Measurements from ENCODE around the gene RXRA.

RXRA gene

DNA sequence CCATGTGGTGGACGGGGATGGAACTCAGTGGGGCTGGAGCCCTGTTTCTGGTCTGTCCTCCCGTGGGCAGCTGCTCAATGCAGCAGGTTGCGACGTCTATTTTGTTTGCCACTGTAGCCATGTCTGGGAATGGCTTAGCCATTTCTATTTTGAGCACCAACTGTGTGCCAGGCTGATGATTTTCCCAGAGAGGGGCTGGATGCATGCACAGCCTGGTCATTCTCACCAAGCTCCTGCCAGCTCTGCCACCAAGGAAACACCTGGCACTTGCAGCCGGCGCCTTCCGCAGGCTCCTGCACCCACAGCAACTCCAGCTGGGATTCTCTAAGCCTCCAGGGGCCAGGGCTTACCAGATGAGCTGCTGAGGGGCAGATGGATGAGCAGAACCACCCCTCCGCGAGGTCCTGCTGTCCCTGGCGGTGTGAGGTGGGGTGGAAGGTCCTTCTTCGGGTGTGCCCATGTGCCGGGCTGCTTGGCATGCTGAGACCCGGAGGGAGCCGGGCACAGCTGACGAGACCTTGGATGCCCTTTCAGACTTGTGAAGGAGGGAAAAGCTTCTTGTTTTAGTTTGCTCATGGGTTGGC lies 151.2 kb downstream of the RXRA start:
- no peak for DNase-seq

DNA sequence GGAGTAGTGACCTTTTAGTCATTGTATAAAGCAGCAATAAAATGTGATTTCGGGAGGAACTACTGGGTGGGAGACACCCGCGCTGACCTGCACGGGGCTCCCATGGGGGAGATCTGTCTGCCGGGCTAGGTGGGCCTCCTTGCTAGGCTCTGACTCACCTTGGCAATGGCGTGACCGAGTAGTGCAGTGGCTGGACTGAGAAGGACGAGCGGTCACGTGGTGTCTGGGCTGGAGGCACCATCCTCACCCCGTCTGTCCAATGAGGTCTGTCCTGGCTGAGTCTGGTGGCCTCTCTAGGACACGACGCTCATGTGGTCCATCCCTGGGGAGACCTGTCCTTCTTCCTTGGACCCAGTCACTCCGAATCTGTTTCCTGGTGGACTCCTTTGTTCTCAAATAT lies 151.7 kb downstream of the RXRA start:
- DNase-seq: no peak

DNA sequence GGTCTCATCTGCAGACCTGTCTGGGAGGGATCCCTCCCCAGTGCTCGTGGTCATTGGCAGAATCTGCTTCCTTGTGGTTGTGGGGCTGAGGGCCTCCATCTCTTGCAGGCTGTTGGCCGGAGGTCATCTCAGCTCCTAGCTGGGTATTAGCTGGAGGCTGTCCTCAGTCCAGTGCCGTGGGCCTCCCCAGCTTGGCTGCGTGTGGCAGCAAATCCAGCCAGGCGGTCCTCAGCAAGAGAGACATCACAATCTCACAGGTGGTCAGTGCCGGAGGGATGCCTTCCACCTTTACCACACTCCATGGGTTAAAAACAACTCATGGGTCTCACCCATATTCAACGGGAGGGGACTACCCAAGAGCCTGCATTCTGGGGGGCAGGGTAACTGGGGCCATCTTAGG lies 155.5 kb downstream of the RXRA start:
- DNase-seq: no peak

DNA sequence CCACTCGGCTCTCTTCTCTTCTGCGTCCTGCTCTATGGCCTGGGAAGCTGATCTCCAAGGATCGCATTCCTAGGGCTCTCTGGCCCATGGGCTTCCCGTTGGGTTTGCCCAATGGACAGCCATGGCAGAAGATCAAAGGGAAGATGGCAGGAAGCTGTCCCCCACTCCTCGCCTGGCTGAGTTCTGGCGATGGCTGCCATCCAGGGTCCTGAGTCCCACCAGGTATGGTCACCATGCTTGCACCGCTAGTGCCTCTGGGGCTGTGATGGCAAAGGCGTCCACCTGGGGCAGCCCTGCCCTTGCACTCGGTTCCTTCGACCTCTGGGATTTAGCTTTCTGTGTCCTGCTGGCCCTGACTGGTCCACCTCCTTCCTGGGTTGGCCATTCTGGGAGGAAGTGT lies 156.0 kb downstream of the RXRA start:
- no peak for DNase-seq

DNA sequence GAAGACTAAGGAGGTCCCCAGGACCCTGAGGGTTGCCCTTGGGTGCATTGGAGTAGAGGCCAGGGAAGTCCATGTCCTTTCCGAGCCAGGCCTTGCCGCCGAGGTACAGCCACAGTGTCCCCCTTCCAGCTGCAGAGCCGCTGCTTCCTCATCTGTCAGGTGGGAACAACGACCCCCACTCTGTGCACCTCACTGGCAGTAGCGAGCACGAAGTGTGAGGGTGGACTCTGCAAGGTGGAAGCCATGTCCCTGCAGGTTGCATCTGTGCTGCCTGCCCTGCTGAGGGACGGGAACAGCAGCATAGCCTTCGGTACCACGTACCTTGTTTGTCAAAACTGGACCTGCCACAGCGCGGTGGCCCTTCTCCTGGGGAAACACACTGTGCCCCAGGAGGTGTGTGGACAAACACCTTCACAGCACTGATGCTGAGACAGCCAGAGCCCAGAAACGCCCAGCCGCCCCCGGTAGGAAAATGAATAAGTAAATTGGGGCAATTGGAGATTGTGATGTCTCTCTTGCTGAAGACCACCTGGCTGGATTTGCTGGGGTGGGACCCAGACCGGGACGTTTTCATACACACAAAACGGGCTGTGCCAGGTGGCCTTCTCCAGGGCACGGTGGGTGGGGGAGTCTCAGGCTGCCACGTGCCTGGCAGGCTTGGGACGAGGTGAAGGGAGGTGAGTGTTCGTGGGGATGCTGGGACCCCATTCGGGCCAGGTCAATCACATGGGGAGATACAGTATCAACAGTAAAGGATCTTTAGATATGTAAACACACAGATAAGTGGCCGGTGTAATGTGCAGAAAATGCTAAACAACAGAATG lies 157.3 kb downstream of the RXRA start:
- no peak for DNase-seq

DNA sequence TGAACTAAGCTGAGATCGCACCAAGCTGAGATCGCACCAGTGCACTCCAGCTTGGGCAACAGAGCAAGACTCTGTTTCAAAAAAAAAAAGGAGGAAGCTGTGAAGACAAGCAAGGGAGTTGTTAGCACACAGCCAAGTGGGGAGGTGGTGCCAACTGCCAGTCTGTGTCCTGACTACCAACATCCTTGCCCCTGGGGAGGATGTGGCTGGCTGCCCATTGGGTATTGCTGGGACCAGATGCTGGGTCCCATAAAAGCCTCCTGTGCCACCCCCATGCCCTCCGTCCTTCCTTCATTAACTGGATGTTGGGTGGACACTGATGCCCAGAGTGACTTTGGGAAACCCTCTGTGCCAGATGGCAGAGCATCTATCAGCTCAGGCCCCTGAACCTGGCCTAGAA lies 158.2 kb downstream of the RXRA start:
- DNase-seq: no peak

DNA sequence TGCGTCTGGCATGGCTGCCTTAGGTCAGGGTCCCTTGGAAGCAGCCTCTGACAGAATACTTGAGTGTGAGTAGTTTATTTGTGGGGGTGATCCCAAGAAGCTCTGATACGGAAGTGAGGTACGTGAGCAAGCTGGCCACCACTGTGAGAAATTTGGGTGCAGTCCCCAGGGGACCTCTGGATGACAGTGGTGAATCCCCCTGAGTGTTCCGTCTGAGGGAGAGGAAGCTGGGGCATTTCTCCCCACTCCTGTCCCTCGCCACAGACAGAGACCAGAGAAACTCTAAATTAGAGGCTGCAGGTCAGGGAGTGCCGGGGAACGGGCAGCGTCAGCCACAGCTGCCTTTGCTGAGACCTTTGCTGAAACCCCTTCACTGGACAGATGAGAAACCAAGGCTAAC lies 159.4 kb downstream of the RXRA start:
- DNase-seq: no peak

DNA sequence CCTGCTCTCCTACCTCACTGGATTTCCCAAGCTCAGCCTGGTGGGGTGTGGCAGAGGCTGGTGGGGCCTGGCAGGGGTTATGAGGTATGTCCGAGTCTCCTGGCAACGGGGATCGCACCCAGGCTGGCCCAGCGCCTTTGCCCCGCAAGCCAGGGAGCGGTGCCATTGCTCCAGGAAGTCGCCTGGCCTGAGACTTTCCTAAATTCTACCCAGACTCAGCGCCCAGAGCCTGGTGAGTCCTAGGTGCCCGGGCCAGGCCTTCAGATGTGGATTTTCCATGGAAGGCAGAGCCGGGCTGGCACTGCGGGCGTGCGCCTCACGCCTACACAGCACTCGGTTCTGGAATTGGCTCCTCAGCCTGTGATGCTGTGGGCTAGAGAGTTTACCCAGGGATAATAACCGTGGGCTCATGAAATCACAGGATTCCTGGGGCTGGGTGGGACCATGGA lies 159.9 kb downstream of the RXRA start:
- no peak for DNase-seq

DNA sequence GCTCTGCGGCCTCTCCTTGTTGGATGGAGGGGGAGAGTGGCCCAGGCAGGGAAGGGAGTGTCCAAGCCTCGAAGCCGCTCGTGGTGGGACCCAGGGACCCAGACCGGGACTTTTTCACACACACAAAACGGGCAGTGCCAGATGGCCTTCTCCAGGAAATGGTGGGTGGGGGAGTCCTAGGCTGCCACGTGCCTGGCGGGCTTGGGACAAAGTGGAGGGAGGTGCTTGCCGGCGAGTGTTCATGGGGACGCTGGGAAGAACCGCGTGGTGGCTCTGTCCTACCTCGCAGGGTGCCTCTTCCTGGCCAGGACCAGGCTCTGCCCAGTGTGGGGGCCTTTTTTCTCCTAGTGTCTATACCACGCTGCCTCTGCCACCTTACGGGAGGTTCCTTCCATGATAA lies 160.3 kb downstream of the RXRA start:
- DNase-seq: no peak

All from stimulated activated CD4-positive, alpha-beta T cell treated with anti-CD3 and anti-CD28 coated beads, Interleukin-1b, Interleukin-23, amount 100 ng/mL, for 48 hours (primary cell).